ES-I3 (cell line): ENCODE data around the gene RNASE4.
"Not testable (repeated sequence)": the region's sequence is repeated elsewhere in the genome, so short reads cannot be mapped to it uniquely, and the experiment has no call there.

ENCODE experiments used
- H3K36me3 ChIP-seq: 2 replicates; pipeline ENCODE4 v1.6.1; 2013; ENCODE audit warnings: mild to moderate bottlenecking, low read length, control low read depth, moderate library complexity; ENCODE audit not compliant: insufficient read depth
- H3K4me1 ChIP-seq: 2 replicates; pipeline ENCODE4 v1.6.1; 2013; ENCODE audit warnings: mild to moderate bottlenecking, control low read depth, low read length; ENCODE audit not compliant: insufficient read depth
- H3K9ac ChIP-seq: 2 replicates; pipeline ENCODE4 v1.6.1; 2013; ENCODE audit warnings: low read depth, mild to moderate bottlenecking, low read length, moderate library complexity
- H3K9me3 ChIP-seq: 2 replicates; pipeline ENCODE4 v1.6.1; 2013; ENCODE audit warnings: mild to moderate bottlenecking, low read length, moderate library complexity; ENCODE audit not compliant: control insufficient read depth, insufficient read depth

Gene RNASE4

DNA sequence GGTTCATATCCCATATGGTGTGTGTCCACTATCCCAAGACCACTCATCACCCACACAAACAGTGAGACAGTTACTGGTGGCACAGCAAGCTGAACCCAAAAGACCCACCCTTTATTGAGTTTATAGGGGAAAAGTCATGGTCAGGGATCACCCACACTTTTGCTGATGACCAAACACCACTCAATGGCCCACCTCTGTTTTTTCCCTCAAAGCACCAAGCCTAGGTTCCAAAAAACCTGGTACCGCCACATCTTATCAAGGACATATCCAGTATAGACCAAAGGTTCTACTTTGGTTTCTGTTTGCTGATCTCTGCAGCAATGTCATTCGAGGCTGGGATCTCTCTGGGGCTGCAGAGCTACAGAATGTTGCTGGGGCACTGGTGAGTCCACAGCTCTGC, 23.2 kb upstream of the RNASE4 start:
- H3K9me3 ChIP-seq: no peaks in the 10 kb centered on the region
- no peaks in the 10 kb centered on the region; the same call in 1 of the 2 replicates for H3K4me1 ChIP-seq
- no peaks in the 10 kb centered on the region for H3K36me3 ChIP-seq
- H3K9ac ChIP-seq: no peak overlapping the region

DNA sequence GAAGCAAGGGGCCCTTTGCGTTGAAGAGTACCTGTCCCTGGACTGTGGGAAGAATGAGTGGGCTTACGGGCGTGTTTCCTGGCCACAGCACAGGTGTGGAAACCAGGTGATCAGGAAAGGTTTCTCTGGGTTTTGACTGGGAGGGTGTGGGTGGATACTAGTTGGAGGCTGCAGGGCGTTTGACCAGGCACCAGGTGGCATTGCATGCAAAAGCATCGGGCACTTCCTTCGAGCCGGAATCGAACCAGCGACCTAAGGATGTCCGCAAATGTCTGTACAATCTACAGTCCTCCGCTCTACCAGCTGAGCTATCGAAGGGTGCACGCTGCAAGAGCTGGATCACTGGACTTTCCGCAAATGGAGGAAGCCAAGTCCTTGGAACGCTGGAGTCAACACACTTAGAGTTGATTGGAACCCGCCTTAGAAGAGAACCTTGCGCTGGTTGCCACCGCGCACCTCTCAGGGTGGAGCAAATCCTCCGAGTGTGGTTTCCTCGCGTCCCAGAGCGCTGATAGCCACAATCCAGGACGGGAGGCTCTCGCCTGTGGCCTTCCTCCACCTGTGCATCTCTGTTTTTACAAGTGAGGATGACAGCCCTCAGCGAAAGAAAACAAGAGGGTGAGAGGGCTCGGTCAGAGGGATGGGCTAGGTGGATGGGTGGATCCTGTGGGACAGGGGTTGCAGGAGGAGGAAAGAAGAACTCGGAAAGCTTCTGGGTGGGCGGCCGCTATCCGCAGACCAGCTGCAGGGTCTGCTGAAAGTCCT, 21.2 kb upstream of the RNASE4 start:
- H3K9ac ChIP-seq: peak overlapping the region; percentile 63
- no peaks in the 10 kb centered on the region; the same call in 1 of the 2 replicates for H3K4me1 ChIP-seq
- H3K36me3 ChIP-seq: no peaks in the 10 kb centered on the region
- no peaks in the 10 kb centered on the region for H3K9me3 ChIP-seq

DNA sequence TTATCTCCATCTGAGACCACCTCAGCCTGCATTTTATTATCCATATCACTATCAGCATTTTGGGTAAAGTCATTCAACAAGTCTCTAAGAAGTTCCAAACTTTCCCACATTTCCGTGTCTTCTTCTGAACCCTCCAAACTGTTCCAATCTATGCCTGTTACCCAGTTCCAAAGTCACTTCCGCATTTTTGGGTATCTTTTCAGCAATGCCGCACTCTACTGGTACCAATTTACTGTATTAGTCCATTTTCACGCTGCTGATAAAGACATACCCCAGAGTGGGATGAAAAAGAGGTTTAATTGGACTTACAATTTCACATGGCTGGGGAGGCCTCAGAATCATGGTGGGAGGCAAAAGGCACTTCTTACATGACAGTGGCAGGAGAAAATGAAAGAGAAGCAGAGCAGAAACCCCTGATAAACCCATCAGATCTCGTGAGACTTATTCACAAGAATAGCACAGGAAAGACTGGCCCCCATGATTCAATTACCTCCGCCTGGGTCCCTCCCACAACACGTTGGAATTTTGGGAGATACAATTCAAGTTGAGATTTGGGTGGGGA, 17.9 kb upstream of the RNASE4 start:
- not testable (repeated sequence) for H3K9me3 ChIP-seq, H3K9ac ChIP-seq, H3K36me3 ChIP-seq, H3K4me1 ChIP-seq

DNA sequence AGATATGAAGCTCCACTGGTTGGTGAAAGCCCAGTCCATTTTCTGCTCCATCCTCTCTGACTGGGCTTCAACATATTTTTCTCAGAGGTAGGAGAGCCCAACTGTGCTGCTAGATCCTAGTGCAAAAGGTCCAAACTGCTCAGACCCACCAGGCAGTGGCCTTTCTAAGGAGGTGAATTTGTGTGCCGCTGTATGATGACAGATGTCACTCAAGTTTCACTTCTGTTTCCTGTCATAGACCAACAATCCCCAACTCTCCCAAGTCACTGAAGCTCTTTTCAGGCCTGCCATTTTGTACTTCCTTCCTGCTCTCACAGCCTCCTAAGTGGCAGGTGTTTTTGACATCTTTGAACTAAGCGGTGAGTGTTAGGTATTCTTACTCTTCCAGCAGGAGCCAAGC, 16.4 kb upstream of the RNASE4 start:
- Histone ChIP-seq H3K4me1 (no peaks in the 10 kb centered on the region), H3K36me3 (no peaks in the 10 kb centered on the region), H3K9ac (no peak overlapping the region), H3K9me3 (no peaks in the 10 kb centered on the region)

DNA sequence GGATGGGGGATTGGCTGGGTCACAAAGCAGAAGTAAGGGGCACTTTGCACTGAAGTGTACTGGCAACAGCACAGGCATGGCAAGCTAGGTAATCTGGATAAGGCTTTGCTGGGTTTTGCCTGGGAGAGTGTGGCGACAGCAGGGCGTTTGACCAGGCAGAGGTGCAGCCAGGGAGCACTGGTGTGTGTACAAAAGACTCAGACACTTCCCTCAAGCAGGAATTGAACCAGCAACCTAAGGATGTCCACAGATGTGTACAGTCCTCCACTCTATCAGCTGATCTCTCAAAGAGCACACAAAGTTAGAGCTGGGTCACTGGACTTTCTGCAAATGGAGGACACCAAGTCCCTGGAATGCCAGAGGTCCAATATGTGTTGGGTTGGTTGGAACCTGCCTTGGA, 15.4 kb upstream of the RNASE4 start:
- Histone ChIP-seq H3K9ac (no peak overlapping the region), H3K36me3 (no peaks in the 10 kb centered on the region), H3K9me3 (no peaks in the 10 kb centered on the region), H3K4me1 (no peaks in the 10 kb centered on the region)

DNA sequence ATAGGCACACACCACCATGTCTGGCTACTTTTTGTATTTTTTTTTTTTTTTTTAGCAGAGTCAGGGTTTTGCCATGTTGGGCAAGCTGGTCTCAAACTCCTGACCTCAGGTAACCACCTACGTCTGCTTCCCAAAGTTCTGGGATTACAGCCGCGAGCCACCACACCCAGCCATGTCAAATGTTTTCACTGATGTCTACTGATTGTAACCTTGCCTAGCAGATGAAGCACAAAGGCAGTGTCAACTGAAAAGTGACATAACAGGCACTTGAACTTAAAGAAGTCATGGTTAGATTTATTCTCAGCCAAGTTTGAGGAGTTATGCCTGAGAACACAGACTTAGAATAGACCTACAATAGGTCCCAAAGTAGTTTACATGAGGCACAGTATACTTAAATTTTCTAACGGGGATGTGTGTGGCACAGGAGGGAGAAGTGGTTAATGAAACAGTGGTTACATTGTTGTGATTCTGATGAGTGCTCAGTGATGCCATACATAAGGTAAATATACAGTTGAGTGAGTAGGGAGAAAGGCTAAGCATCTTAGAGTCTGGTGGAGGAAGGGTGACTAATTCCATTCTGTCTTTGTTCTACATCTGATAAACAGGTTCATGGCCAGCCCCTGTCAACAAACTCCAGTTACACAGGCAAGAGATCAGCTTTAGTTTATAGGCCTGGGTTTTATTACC, 12.6 kb upstream of the RNASE4 start:
- no peaks in the 10 kb centered on the region for H3K36me3 ChIP-seq
- 0 out of 2 replicates have a peak, but pooled peaks cover 3% of the 10 kb centered on the region for H3K4me1 ChIP-seq
- H3K9me3 ChIP-seq: no peaks in the 10 kb centered on the region
- H3K9ac ChIP-seq: no peak overlapping the region

DNA sequence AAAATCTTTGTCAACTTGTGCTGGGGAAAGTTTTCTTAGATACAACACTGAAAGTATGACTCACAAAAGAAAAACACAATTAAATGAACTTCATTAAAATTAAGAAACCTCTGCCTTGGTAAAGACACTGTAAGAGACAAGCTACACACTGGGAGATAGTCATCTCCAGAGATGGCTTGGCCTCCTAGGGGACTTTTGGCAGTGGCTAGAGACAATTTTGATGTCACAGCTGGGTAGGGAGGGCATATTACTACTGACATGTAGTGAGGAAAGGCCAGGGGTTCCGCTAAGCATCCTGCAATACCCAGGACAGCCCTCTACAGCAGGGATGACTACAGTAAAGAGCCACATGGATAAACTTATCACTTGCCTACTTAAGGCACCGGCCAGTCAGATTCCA, 8.7 kb upstream of the RNASE4 start:
- Histone ChIP-seq H3K9me3 (no peaks in the 10 kb centered on the region), H3K4me1 (0 out of 2 replicates have a peak, but pooled peaks cover 3% of the 10 kb centered on the region), H3K36me3 (no peaks in the 10 kb centered on the region), H3K9ac (no peak overlapping the region)

DNA sequence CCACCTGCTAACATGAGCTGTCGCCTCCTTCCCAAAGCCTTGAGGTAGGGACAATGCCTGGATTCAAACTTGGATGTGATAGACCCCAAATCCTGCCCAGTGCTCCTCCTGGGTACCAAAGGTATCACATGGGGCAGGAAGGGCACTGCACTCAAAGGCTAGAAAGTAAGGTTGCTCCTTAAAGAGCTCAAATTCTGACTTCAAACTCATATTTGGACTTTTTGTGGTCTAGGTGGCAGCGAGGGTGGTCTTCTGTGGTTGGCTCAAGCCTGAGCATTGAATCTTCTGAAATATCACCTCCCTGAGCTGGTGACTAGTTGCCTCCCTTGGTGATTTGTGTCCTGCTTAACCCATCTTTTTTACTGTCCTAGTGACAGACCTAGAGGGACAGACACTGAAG, 8.3 kb upstream of the RNASE4 start:
- Histone ChIP-seq H3K36me3 (no peaks in the 10 kb centered on the region), H3K9ac (no peak overlapping the region), H3K4me1 (0 out of 2 replicates have a peak, but pooled peaks cover 3% of the 10 kb centered on the region), H3K9me3 (no peaks in the 10 kb centered on the region)

DNA sequence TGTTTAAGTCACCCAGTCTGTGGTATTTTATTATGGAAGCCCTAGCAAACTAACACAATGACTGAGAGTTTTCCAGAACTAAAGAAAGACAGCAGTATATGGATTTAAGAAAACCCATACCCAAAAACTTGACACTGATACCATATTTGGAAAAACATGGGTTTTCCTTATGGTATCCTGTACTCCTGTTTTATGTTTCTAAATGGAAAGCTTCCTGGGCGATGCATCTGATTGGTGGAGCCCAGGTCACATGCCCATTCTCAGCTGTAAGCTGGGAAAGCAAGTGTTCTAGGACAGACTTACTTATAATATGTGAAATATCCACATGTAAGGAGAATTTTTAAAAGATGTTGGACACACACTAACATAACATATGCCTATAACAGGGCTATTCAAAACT, 4.5 kb upstream of the RNASE4 start:
- no peaks in the 10 kb centered on the region for H3K36me3 ChIP-seq
- peak overlapping the region; percentile 89; the same call in 1 of the 2 replicates for H3K9ac ChIP-seq

DNA sequence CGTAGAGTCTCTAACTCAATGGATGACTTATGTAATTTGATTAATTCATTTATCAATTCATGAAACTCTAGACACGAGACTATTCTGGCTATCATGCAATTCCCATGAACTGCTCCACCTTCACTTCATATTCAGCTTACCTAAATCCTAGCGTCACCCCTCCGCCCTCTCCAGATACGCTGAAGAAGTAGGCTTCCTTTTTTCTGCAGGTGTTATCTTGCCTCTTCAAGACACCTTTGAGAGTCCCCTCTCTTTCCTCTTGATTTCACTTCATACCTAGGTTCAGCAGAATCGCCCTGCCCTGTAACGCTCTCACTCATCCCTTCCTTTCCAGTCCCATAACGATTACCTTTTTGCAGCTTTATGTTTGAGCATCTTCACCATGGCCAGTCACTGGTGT, 4.0 kb upstream of the RNASE4 start:
- Histone ChIP-seq H3K9ac (peak overlapping the region; percentile 89; the same call in 1 of the 2 replicates), H3K4me1 (no peaks in the 10 kb centered on the region), H3K36me3 (no peaks in the 10 kb centered on the region), H3K9me3 (no peaks in the 10 kb centered on the region)

More for the DNA sequence above, 4.5 kb upstream of the RNASE4 start:
- Histone ChIP-seq H3K4me1 (no peaks in the 10 kb centered on the region), H3K9me3 (no peaks in the 10 kb centered on the region)

DNA sequence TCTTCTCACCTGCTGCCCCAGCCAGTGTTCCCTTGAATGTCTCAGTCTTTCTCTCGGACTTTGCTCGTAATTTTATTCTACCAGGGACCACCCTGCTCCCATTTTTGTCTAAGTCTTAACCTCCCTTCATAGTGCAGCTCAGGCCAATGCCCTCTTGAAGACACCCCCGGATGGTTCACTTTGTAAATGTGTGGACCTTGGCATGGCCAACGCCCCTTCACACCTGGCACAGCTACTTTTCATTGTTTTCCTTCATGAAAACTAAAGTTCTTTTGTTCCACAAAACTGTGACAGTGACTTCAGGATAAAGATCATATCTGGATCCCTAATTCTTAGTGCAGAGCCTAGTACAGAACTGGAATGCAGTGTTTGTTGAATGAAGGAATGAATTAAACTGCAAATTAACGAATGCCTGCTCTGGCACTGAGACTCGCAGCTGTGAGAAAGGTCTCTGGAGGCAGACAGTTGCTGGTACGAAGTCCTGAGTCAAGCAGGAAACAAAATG, 3.5 kb upstream of the RNASE4 start:
- H3K4me1 ChIP-seq: no peaks in the 10 kb centered on the region
- no peaks in the 10 kb centered on the region for H3K36me3 ChIP-seq
- peak overlapping the region; percentile 89 for H3K9ac ChIP-seq
- no peaks in the 10 kb centered on the region for H3K9me3 ChIP-seq

DNA sequence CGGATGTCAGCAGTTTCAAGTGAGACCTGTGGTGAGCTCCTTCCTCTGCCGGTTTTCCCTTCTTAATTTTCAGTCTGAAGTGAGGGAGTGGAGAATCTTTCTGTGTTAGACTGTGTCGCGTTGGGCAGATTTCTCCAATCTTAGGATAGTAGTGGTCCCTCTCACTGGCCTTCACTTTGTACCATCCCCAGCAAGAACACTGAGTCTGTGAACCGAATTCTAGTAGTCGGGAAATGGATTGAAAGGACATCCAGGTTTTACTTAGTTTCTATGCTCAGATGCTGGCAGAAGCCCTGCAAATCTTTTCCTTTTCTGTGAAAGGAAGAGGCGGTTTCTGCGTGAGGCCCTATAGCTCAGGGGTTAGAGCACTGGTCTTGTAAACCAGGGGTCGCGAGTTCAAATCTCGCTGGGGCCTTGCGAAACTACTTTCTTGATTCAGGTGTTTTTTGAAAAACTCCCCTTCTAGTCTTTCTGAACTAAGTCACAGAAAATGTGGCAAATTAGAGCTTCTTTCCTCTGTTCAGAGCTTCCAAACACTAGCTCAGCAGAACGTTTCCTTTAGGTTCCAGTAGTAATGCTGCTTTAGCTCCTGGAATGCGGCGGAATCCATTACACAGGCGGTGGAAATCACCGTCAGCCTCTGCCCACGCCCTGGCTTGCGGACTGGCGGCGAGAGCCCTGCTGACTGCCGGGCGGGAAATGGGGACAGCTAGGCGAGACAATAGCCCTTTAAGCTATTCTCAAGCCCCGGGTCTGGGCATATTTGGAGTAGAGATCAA, 2.8 kb upstream of the RNASE4 start:
- Histone ChIP-seq H3K9ac (peak overlapping the region; percentile 89), H3K36me3 (no peaks in the 10 kb centered on the region), H3K4me1 (no peaks in the 10 kb centered on the region), H3K9me3 (no peaks in the 10 kb centered on the region)

DNA sequence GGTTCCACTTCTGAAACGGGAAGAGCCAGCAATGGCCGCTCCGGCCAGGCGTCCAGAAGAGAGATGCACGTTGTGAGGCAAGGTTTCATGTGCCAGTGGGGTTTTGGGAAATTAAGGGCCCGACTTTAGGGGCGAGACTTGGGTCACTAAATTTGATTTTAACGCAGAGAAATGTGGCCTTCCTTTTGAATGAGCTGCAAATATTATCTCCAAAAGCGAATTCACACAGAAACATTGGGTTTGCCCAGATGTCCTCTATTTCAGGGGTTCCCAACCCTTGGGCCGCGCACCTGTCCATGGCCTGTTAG, 2.3 kb upstream of the RNASE4 start:
- H3K36me3 ChIP-seq: no peaks in the 10 kb centered on the region
- peak overlapping the region; percentile 89 for H3K9ac ChIP-seq
- H3K4me1 ChIP-seq: no peaks in the 10 kb centered on the region
- H3K9me3 ChIP-seq: no peaks in the 10 kb centered on the region

DNA sequence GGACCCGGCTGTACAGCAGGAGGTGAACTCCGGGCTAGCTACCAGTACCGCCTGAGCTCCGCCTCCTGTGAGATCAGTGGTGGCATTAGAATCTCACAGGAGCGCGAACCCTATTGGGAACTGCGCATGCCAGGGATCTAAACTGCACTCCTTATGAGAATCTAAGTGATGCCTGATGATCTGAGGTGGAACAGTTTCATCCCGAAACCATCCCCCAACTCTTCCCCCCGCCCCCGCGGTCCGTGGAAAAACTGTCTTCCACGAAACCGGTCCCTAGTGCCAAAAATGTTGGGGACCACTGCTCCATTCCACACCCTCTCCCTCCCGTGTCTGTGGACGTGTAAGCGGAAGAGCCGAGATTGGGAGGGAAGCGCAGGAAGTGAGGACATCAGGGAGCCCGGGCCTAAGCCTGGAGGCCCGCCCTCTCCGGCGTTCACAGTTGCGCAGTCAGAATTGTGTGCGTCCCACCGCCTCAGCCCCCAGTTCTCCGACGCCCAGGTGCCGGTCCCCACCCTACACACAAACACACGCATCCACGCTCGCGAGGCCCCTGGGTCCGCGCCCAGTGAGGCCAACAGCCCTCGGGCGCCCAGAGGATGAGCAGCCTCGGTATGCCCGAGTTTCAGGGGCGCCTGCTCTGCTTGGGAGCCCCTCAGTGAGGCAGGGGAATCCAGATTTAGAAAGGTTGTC, 1.8 kb upstream of the RNASE4 start:
- H3K4me1 ChIP-seq: no peaks in the 10 kb centered on the region; the same call in 1 of the 2 replicates
- no peaks in the 10 kb centered on the region for H3K36me3 ChIP-seq
- H3K9ac ChIP-seq: peak overlapping the region; percentile 89
- H3K9me3 ChIP-seq: no peaks in the 10 kb centered on the region
